Uterus (tissue), 4 donors: Measurements from ENCODE around the gene PPM1D. TPM values are rescaled to one million over a fixed set of nuclear protein-coding genes. Genes with fewer than 3 reads are reported as not detected.

Experiments
- DNase-seq, 2 donors: peaks; one replicate each; pipeline ENCODE4 v3.0.0-alpha.2; 2019 to 2020
- H3K27ac ChIP-seq, 2 donors: fragments of 200-600 bp; sonication (generic); 1 replicate in 1 of 2; 2 replicates in 1 of 2; pipeline ENCODE4 v1.5.1; 2016 to 2018
- H3K27me3 ChIP-seq, 2 donors: fragments of 200-600 bp; sonication (generic); one replicate each; pipeline ENCODE4 v1.5.1; 2018 to 2019; ENCODE audit warnings: control low read depth in 1 of 2
- H3K36me3 ChIP-seq, 2 donors: fragments of 200-600 bp; sonication (generic); one replicate each; pipeline ENCODE4 v1.5.1; 2019; ENCODE audit warnings: control low read depth in 1 of 2
- H3K4me1 ChIP-seq, 2 donors: fragments of 200-600 bp; sonication (generic); one replicate each; pipeline ENCODE4 v1.5.1; 2018 to 2019; ENCODE audit warnings: control low read depth in 1 of 2
- H3K4me3 ChIP-seq, 2 donors: fragments of 200-600 bp; sonication (generic); 1 replicate in 1 of 2; 2 replicates in 1 of 2; pipeline ENCODE4 v1.5.1; 2018 to 2019; ENCODE audit warnings: mild to moderate bottlenecking in 1 of 2
- H3K9me3 ChIP-seq, 2 donors: fragments of 200-600 bp; sonication (generic); one replicate each; pipeline ENCODE4 v1.5.1; 2019; ENCODE audit warnings: control low read depth in 1 of 2
- CTCF ChIP-seq, 4 experiments: fragments of 200-600 bp in 2 of 4; fragments of 450-650 bp in 2 of 4; sonication (generic) in 2 of 4; IDR thresholded peaks; one replicate each; pipeline ENCODE4 v1.5.1; 2016 to 2019; ENCODE audit warnings: antibody characterized with exemption in 4 of 4, mild to moderate bottlenecking in 2 of 4, moderate library complexity in 1 of 4
- POLR2A ChIP-seq, 2 donors: fragments of 450-650 bp; IDR thresholded peaks; one replicate each; pipeline ENCODE4 v1.6.1; 2016; ENCODE audit warnings: antibody characterized with exemption in 2 of 2, mild to moderate bottlenecking in 1 of 2, moderate library complexity in 1 of 2
- intact Hi-C: fragments of 100-400 bp; cut with DNase I; formaldehyde crosslinking; loops from one replicate; pipeline ENCODE4 v1.15.1; 2023; ENCODE audit warnings: low total_unique reads
- total RNA-seq, 4 donors: library from RNA; depleted of rRNA in 3 of 4; stranded (reverse); fragments of >200 nt in 3 of 4; gene quantifications; one replicate each; pipeline versions ENCODE4 v1.1.0 to v1.2.4, GENCODE V29; 2014 to 2023
- donor health status: DM: yes; HTN: yes; CAD: no.

PPM1D gene
- total RNA-seq, 4 donors from 2014 or later: 17.2 to 26.1 (median 20.2) TPM

GRCh38 chr17:60594734-60595133, 5.3 kb upstream of the PPM1D start:
- Histone ChIP-seq H3K36me3 (no peaks in the 10 kb centered on the region), H3K4me3 (no peak overlapping the region), H3K4me1 (no peaks in the 10 kb centered on the region), H3K9me3 (no peaks in the 10 kb centered on the region), H3K27me3 (no peaks in the 10 kb centered on the region), H3K27ac (no peak overlapping the region)
- intact Hi-C loops: no loop called here
- no peak for DNase-seq
- TF ChIP-seq POLR2A (IDR thresholded peaks at IDR 0.05) (no peak), CTCF (IDR thresholded peaks at IDR 0.05) (no peak)

GRCh38 chr17:60597297-60597696, 2.7 kb upstream of the PPM1D start:
- no peak for TF ChIP-seq POLR2A (IDR thresholded peaks at IDR 0.05)
- no peak for TF ChIP-seq CTCF (IDR thresholded peaks at IDR 0.05)
- Histone ChIP-seq H3K4me1 (no peaks in the 10 kb centered on the region), H3K36me3 (no peaks in the 10 kb centered on the region), H3K27me3 (no peaks in the 10 kb centered on the region), H3K27ac (peak overlapping the region in 1 of 2 donors; percentile 100), H3K4me3 (no peak overlapping the region), H3K9me3 (no peaks in the 10 kb centered on the region)
- intact Hi-C loops: no loop called here
- DNase-seq: no peak

- Histone ChIP-seq H3K4me3 (no peak overlapping the region), H3K4me1 (no peaks in the 10 kb centered on the region), H3K9me3 (no peaks in the 10 kb centered on the region), H3K27ac (peak overlapping the region; percentile 97 to 100), H3K36me3 (no peaks in the 10 kb centered on the region), H3K27me3 (no peaks in the 10 kb centered on the region)
- intact Hi-C loops: no loop called here
- TF ChIP-seq POLR2A (IDR thresholded peaks at IDR 0.05) (no peak), CTCF (IDR thresholded peaks at IDR 0.05) (no peak)
- DNase-seq: no peak
These were observed 1.8 kb upstream of the PPM1D start for GRCh38 chr17:60598001-60598736.

GRCh38 chr17:60599220-60599619, 773 bp upstream of the PPM1D start:
- no peak for DNase-seq

More at GRCh38 chr17:60599220-60599619, 773 bp upstream of the PPM1D start:
- Histone ChIP-seq H3K27me3 (no peaks in the 10 kb centered on the region), H3K4me3 (peak overlapping the region; percentile 87 to 98), H3K27ac (peak overlapping the region; percentile 97 to 100), H3K4me1 (no peaks in the 10 kb centered on the region), H3K9me3 (no peaks in the 10 kb centered on the region), H3K36me3 (no peaks in the 10 kb centered on the region)
- TF ChIP-seq CTCF (IDR thresholded peaks at IDR 0.05) (no peak), POLR2A (IDR thresholded peaks at IDR 0.05) (no peak)
- intact Hi-C loops: no loop called here
